Measurements from ENCODE around the gene PCDHGC4.

PCDHGC4 gene

GRCh38 chr5:141510850-141511601 is 26.2 kb downstream of the PCDHGC4 start (continued):
- TF ChIP-seq CSRNP3 (CRISPR knock-in tag; IDR thresholded peaks at IDR 0.05) (no peak), ZFP3 (CRISPR knock-in tag; IDR thresholded peaks at IDR 0.05) (no peak), GLIS3 (CRISPR knock-in tag; IDR thresholded peaks at IDR 0.05) (no peak), TCF4 (CRISPR knock-in tag; IDR thresholded peaks at IDR 0.05; ENCODE audit: borderline replicate concordance) (no peak)

GRCh38 chr5:141511771-141512325 is 27.0 kb downstream of the PCDHGC4 start:
- ATAC-seq, result no peak
- no peak for TF ChIP-seq TOX (CRISPR knock-in tag; IDR thresholded peaks at IDR 0.05; ENCODE audit: borderline replicate concordance)

- TF ChIP-seq ZC3H10 (CRISPR knock-in tag; IDR thresholded peaks at IDR 0.05) (no peak), RARB (CRISPR knock-in tag; IDR thresholded peaks at IDR 0.05) (no peak), ZNF70 (CRISPR knock-in tag; IDR thresholded peaks at IDR 0.05) (no peak), GLIS3 (CRISPR knock-in tag; IDR thresholded peaks at IDR 0.05) (no peak), ISL1 (CRISPR knock-in tag; IDR thresholded peaks at IDR 0.05) (no peak), PATZ1 (CRISPR knock-in tag; IDR thresholded peaks at IDR 0.05; ENCODE audit: borderline replicate concordance) (no peak), CSRNP3 (CRISPR knock-in tag; IDR thresholded peaks at IDR 0.05) (no peak), PPARA (CRISPR knock-in tag; IDR thresholded peaks at IDR 0.05; ENCODE audit: borderline replicate concordance) (no peak), ZNF8 (CRISPR knock-in tag; IDR thresholded peaks at IDR 0.05) (no peak)
- ATAC-seq, result no peak
Measured at GRCh38 chr5:141512390-141512910, 27.6 kb downstream of the PCDHGC4 start.

- 0 out of 2 replicates have a peak, but pooled peaks have one; percentile 7 for TF ChIP-seq ZFP3 (CRISPR knock-in tag; IDR thresholded peaks at IDR 0.05)
- no peak for TF ChIP-seq TOX (CRISPR knock-in tag; IDR thresholded peaks at IDR 0.05; ENCODE audit: borderline replicate concordance)
- no peak for ATAC-seq
Measured at GRCh38 chr5:141512911-141513626, 28.2 kb downstream of the PCDHGC4 start.

- peak; percentile 55 for ATAC-seq
- TF ChIP-seq ZNF70 (CRISPR knock-in tag; IDR thresholded peaks at IDR 0.05), result 0 out of 2 replicates have a peak, but pooled peaks have one; percentile 3
- TF ChIP-seq BACH2 (CRISPR knock-in tag; IDR thresholded peaks at IDR 0.05; ENCODE audit: borderline replicate concordance), result no peak
- no peak for TF ChIP-seq CREB5 (CRISPR knock-in tag; IDR thresholded peaks at IDR 0.05; ENCODE audit: low read depth)
- TF ChIP-seq SNAI2 (CRISPR knock-in tag; IDR thresholded peaks at IDR 0.05), result no peak
- no peak for TF ChIP-seq CSRNP3 (CRISPR knock-in tag; IDR thresholded peaks at IDR 0.05)
- TF ChIP-seq OSR1 (CRISPR knock-in tag; IDR thresholded peaks at IDR 0.05), result no peak
- TF ChIP-seq ZC3H10 (CRISPR knock-in tag; IDR thresholded peaks at IDR 0.05), result no peak
- no peak for TF ChIP-seq CSDC2 (CRISPR knock-in tag; IDR thresholded peaks at IDR 0.05)
- 0 out of 2 replicates have a peak, but pooled peaks have one; percentile 15 for TF ChIP-seq PATZ1 (CRISPR knock-in tag; IDR thresholded peaks at IDR 0.05; ENCODE audit: borderline replicate concordance)
- no peak for TF ChIP-seq PPARA (CRISPR knock-in tag; IDR thresholded peaks at IDR 0.05; ENCODE audit: borderline replicate concordance)
- no peak for TF ChIP-seq ZNF565 (CRISPR knock-in tag; conservative IDR thresholded peaks at IDR 0.05; ENCODE audit: low read depth)
- no peak for TF ChIP-seq ZNF8 (CRISPR knock-in tag; IDR thresholded peaks at IDR 0.05)
- TF ChIP-seq ARNTL (CRISPR knock-in tag; IDR thresholded peaks at IDR 0.05; ENCODE audit: borderline replicate concordance, low read depth), result no peak
- no peak for TF ChIP-seq TOX (CRISPR knock-in tag; IDR thresholded peaks at IDR 0.05; ENCODE audit: borderline replicate concordance)
- no peak; the same call in 1 of the 2 replicates for TF ChIP-seq TCF4 (CRISPR knock-in tag; IDR thresholded peaks at IDR 0.05; ENCODE audit: borderline replicate concordance)
- no peak for TF ChIP-seq ISL1 (CRISPR knock-in tag; IDR thresholded peaks at IDR 0.05)
- peak; percentile 7; the same call in 1 of the 2 replicates for TF ChIP-seq ZFP3 (CRISPR knock-in tag; IDR thresholded peaks at IDR 0.05)
- TF ChIP-seq RARB (CRISPR knock-in tag; IDR thresholded peaks at IDR 0.05), result no peak
- TF ChIP-seq GLIS3 (CRISPR knock-in tag; IDR thresholded peaks at IDR 0.05), result no peak
Measured at GRCh38 chr5:141513627-141514329, 28.9 kb downstream of the PCDHGC4 start.

All from SK-N-SH treated with all-trans-retinoic acid at 6 μM for 48 hours (cell line).